Omental fat pad (tissue), 4 donors: ENCODE measurements around the gene NAV2. TPM values are rescaled to one million over a fixed set of nuclear protein-coding genes. Genes with fewer than 3 reads are reported as not detected.

ENCODE experiments used
- ATAC-seq: fragments of 150-250 bp; one replicate; pipeline ENCODE4 v1.9.1; 2016; ENCODE audit warnings: mild to moderate bottlenecking, moderate library complexity; ENCODE audit not compliant: low FRiP score
- DNase-seq: peaks from one replicate; pipeline ENCODE4 v3.0.0-alpha.2; 2019; ENCODE audit warnings: low spot score
- CTCF ChIP-seq, 3 donors: fragments of 450-650 bp; IDR thresholded peaks; one replicate each; pipeline ENCODE4 v1.5.1; 2016 to 2017; ENCODE audit warnings: antibody characterized with exemption in 3 of 3, mild to moderate bottlenecking in 3 of 3, moderate library complexity in 2 of 3
- total RNA-seq, 4 donors: library from RNA; depleted of rRNA; stranded (reverse); fragments of >200 nt; gene quantifications; one replicate each; pipeline ENCODE4 v1.1.0, GENCODE V29; 2016

Gene NAV2
- total RNA-seq, 4 donors from 2014 or later = 6.3 to 41.6 (median 13.0) TPM

GRCh38 chr11:20033806-20034205 is 321.2 kb downstream of the NAV2 start:
- TF ChIP-seq CTCF (IDR thresholded peaks at IDR 0.05) = no peak
- ATAC-seq = no peak
- no peak for DNase-seq

- TF ChIP-seq CTCF (IDR thresholded peaks at IDR 0.05) = no peak
- DNase-seq (no peak), ATAC-seq (no peak)
These were observed 322.3 kb downstream of the NAV2 start for GRCh38 chr11:20034941-20035340.

- DNase-seq (no peak), ATAC-seq (no peak)
- TF ChIP-seq CTCF (IDR thresholded peaks at IDR 0.05) = no peak
These were observed 322.7 kb downstream of the NAV2 start for GRCh38 chr11:20035375-20035700.

GRCh38 chr11:20035701-20036601 is 323.3 kb downstream of the NAV2 start:
- no peak for ATAC-seq
- no peak for TF ChIP-seq CTCF (IDR thresholded peaks at IDR 0.05)
- DNase-seq = no peak

GRCh38 chr11:20036626-20037335 is 324.1 kb downstream of the NAV2 start:
- ATAC-seq (no peak), DNase-seq (no peak)
- no peak for TF ChIP-seq CTCF (IDR thresholded peaks at IDR 0.05)

- DNase-seq (no peak), ATAC-seq (no peak)
- no peak for TF ChIP-seq CTCF (IDR thresholded peaks at IDR 0.05)
These were observed 324.9 kb downstream of the NAV2 start for GRCh38 chr11:20037396-20038153.
